T-helper 2 cell treated with Interferon-gamma antibody and Interleukin-4, amounts not matched to agents 5 μg/mL and 100 μg/mL, for 36 hours (primary cell): ENCODE measurements around the gene IMMP2L.
"Not testable (repeated sequence)": the region's sequence is repeated elsewhere in the genome, so short reads cannot be mapped to it uniquely, and the experiment has no call there.

Source experiments
- DNase-seq: peaks from one replicate; pipeline ENCODE4 v3.0.0; 2021; ENCODE audit warnings: low spot score
- H3K27ac Mint-ChIP-seq: one replicate; pipeline ENCODE4 v1.8.0; 2021; ENCODE audit warnings: mild to moderate bottlenecking, mixed read lengths
- H3K27me3 Mint-ChIP-seq: one replicate; pipeline ENCODE4 v1.8.0; 2021; ENCODE audit warnings: low read depth, mixed read lengths
- H3K36me3 Mint-ChIP-seq: one replicate; pipeline ENCODE4 v1.8.0; 2021; ENCODE audit warnings: low read depth, mixed read lengths
- H3K4me1 Mint-ChIP-seq: one replicate; pipeline ENCODE4 v1.8.0; 2021; ENCODE audit warnings: low read depth, mixed read lengths
- H3K4me3 Mint-ChIP-seq: one replicate; pipeline ENCODE4 v1.8.0; 2022; ENCODE audit warnings: mild to moderate bottlenecking, moderate library complexity, mixed read lengths
- H3K9me3 Mint-ChIP-seq: one replicate; pipeline ENCODE4 v1.8.0; 2021; ENCODE audit warnings: mixed read lengths

IMMP2L gene

DNA sequence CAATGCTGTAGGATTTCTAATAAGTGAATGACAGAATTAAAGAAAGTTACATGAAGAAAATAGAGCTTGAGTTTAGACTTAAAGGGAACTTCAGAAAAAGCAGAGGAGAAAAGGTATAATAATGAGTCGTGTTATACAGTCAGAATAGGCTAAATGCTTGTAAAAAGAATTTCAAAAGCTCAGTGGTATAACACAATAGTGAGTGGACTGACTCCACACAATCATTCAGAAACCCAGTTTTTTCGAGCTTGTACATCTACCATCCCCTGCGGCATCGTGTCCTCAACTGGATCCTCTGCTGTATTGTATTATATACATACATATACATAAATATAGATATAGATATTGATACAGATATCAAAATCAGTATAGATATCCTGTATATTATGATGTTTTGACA, 52.2 kb downstream of the IMMP2L start:
- Mint-ChIP-seq H3K27ac (no peak overlapping the region), H3K4me3 (no peak overlapping the region), H3K4me1 (no peaks in the 10 kb centered on the region), H3K36me3 (no peaks in the 10 kb centered on the region), H3K9me3 (no peaks in the 10 kb centered on the region), H3K27me3 (no peaks in the 10 kb centered on the region)
- no peak for DNase-seq

DNA sequence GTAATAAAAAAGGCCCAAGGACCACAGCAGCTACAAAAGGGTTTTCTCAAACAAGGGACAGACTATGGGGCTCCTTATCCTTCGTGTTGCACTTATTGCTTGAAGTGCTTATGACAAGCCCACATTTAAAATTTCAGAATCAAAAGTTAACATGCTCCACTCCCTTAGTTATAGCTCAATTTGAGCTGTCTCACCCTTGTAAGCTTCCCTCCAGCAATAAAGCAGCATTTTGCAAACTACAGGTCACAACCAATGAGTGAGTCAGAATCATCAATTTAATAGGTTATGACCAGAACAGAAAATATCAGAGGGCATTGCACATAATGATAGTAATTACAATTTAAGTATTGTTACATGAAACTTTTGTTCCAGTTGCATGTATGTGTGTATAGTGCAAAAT, 53.0 kb downstream of the IMMP2L start:
- H3K27me3 Mint-ChIP-seq: no peaks in the 10 kb centered on the region
- no peak for DNase-seq
- no peak overlapping the region for H3K27ac Mint-ChIP-seq
- H3K4me1 Mint-ChIP-seq: no peaks in the 10 kb centered on the region
- H3K9me3 Mint-ChIP-seq: no peaks in the 10 kb centered on the region
- no peak overlapping the region for H3K4me3 Mint-ChIP-seq
- H3K36me3 Mint-ChIP-seq: no peaks in the 10 kb centered on the region

DNA sequence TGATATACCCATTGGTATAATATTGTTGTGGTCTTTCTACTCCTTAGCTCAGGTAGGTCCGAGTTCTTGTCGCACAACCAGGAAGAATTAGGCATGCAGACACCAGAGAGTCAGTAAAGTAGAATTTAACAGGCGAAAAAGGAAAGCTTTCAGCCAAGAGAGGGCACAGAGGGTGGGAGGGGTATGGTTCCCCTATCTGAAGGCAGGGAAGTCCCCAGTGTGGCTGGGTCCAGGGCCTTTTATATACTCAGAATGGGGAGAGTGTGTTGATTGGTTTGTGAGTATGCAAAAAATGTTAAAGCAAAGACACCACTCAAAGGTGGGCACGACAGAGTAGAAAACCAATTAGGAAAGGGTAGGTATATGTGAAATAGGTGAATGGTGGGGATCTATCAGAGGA, 53.9 kb downstream of the IMMP2L start:
- Mint-ChIP-seq H3K4me1 (no peaks in the 10 kb centered on the region), H3K27ac (no peak overlapping the region), H3K27me3 (no peaks in the 10 kb centered on the region), H3K4me3 (no peak overlapping the region), H3K9me3 (no peaks in the 10 kb centered on the region), H3K36me3 (no peaks in the 10 kb centered on the region)
- no peak for DNase-seq

DNA sequence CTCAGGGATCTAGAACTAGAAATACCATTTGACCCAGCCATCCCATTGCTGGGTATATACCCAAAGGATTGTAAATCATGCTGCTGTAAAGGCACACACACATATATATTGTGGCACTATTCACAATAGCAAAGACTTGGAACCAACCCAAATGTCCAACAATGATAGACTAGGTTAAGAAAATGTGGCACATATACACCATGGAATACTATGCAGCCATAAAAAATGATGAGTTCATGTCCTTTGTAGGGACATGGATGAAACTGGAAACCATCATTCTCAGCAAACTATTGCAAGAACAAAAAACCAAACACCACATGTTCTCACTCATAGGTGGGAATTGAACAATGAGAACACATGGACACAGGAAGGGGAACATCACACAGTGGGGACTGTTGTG, 56.9 kb downstream of the IMMP2L start:
- not testable (repeated sequence) for DNase-seq, H3K27ac Mint-ChIP-seq, H3K4me3 Mint-ChIP-seq, H3K36me3 Mint-ChIP-seq, H3K27me3 Mint-ChIP-seq, H3K9me3 Mint-ChIP-seq, H3K4me1 Mint-ChIP-seq

DNA sequence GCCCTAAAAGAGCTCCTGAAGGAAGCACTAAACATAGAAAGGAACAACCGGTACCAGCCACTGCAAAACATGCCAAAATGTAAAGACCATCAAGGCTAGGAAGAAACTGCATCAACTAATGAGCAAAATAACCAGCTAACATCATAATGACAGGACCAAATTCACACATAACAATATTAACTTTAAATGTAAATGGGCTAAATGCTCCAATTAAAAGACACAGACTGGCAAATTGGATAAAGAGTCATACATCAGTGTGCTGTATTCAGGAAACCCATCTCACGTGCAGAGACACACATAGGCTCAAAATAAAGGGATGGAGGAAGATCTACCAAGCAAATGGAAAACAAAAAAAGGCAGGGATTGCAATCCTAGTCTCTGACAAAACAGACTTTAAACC, 60.5 kb downstream of the IMMP2L start:
- H3K27ac Mint-ChIP-seq, H3K4me3 Mint-ChIP-seq, H3K36me3 Mint-ChIP-seq, H3K27me3 Mint-ChIP-seq, H3K4me1 Mint-ChIP-seq, DNase-seq, H3K9me3 Mint-ChIP-seq: not testable (repeated sequence)

DNA sequence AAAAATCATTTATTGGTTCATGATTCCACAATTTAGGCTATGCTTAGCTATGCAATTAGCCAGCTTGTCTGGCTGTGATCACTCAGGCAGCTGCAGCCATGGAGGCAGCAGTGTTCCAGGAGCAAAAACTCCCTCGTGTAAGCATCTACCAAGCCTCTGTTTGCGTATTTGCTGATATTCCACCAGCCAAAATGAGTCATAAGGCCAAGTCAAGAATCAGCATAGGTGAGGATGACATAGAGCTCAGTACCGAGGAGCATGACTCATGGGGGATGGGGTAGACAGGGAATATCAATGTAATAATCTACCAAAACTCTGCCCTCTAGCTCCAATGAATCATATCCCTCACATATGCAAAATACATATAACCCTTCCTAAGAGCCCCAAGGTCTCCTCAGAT, 63.3 kb downstream of the IMMP2L start:
- Mint-ChIP-seq H3K9me3 (peaks cover 7% of the 10 kb centered on the region), H3K27ac (no peak overlapping the region), H3K36me3 (peaks cover 2% of the 10 kb centered on the region), H3K27me3 (no peaks in the 10 kb centered on the region), H3K4me3 (no peak overlapping the region), H3K4me1 (no peaks in the 10 kb centered on the region)
- no peak for DNase-seq

DNA sequence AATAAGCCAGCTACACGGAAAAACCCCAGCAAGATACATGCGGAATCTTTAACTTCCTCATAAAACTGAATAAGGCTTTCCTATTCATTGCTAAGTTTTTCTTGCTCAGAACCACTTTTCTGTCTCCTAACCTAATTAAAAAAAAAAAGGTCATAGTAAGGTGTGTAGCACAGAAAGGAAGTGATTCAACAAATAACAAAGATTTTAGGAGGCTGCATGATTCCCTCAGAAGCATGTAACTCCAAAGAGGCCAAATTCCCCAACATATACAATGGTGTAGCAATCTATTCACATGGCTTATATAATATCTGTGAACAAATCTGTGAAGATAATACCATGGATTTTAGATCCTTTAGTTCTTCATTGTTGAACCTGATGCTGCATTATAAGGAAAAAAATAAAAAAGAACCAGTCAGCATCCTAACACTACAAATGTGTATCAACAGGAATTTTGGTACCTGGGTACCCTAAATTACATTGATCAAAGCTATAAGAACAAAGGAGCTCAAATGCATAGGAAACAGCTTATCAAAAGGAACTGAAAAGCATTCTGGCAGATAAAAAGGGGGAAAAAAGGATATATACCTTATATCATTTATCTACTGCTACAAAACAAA, 63.8 kb downstream of the IMMP2L start:
- H3K27ac Mint-ChIP-seq: no peak overlapping the region
- no peak overlapping the region for H3K4me3 Mint-ChIP-seq
- H3K9me3 Mint-ChIP-seq: peaks cover 7% of the 10 kb centered on the region
- DNase-seq: no peak
- H3K4me1 Mint-ChIP-seq: no peaks in the 10 kb centered on the region
- H3K36me3 Mint-ChIP-seq: peaks cover 2% of the 10 kb centered on the region
- H3K27me3 Mint-ChIP-seq: no peaks in the 10 kb centered on the region

DNA sequence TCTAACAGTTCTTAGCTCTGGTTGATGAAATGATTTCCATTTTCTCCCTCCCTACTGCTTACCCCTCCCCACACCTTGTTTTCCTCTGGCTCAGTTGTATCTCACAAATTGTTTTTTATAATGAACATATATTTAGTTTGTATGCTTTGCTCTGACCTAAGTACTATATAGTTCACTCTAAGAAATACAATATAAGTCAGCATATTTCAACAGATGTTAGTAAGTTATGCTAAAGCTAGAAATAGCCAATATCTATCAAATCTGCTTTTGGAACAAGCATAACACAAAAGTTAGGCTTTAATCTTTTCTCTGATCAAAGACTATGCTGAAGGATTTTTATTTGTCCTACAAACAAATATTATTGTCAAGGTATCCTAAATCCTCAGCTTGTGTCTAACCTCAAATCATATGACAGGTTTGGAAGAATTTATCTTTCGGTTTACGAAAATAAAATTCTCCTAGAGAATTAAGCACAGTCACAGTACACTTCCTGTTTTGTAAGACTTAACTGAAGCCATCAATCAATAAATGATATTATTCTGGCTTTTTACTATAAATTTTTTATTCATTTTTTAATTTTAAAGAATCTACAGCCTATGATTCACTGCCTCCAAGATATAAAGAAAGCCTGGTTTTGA, 67.0 kb downstream of the IMMP2L start:
- Mint-ChIP-seq H3K27ac (no peak overlapping the region), H3K4me1 (no peaks in the 10 kb centered on the region), H3K9me3 (peaks cover 3% of the 10 kb centered on the region), H3K27me3 (no peaks in the 10 kb centered on the region), H3K4me3 (no peak overlapping the region), H3K36me3 (no peaks in the 10 kb centered on the region)
- DNase-seq: no peak

DNA sequence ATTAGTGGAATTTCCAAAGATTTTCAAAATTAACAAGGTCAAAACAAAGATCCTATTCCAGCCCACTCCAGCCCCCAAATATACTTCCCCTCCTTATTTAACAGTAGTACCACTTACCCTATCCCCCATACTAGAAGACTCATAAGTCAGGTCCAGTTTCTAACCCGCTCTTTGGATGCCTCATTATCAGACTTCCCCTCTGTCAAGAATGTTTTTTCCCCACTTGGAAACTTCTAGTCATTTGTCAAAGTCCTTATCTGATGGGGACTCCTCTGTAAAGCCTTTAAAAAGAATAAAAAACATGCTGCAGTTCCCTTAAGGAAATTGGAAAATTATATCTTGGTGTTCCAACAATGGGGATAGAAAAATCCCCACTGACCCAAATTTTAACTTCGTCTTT, 70.1 kb downstream of the IMMP2L start:
- no peak for DNase-seq
- no peak overlapping the region for H3K27ac Mint-ChIP-seq
- H3K36me3 Mint-ChIP-seq: no peaks in the 10 kb centered on the region
- H3K4me1 Mint-ChIP-seq: no peaks in the 10 kb centered on the region
- no peaks in the 10 kb centered on the region for H3K27me3 Mint-ChIP-seq
- H3K4me3 Mint-ChIP-seq: no peak overlapping the region
- no peaks in the 10 kb centered on the region for H3K9me3 Mint-ChIP-seq

DNA sequence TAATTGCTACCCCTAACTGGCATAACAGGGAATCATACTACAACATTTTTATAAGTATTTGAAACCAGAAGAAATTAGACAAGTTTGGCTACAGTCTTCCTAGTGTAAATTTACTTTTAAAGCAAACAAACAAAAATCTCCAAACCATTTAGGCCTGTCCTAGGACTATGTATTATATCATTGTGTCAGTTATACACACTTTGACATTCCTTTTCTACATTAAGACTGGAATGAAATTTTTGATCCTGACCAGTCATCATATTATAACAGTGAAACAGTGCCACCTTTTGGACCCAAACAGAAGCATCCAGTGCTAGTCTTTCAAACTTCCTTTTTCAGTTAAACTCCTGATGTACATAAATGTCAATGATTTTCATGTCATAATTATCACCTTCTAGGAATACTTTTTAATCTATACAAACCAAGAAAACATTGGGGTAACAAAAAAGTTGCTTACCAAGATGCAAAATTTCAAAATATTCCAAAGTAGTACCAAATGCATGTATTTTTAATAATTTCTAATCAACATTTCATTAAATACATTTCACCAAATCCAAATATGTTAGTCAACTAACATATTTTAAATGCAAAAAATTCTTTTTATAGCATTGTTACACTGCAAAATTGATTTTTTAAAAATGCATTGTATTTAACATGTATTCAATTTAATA, 75.7 kb downstream of the IMMP2L start:
- no peaks in the 10 kb centered on the region for H3K36me3 Mint-ChIP-seq
- H3K27me3 Mint-ChIP-seq: no peaks in the 10 kb centered on the region
- no peak overlapping the region for H3K27ac Mint-ChIP-seq
- no peaks in the 10 kb centered on the region for H3K4me1 Mint-ChIP-seq
- no peak overlapping the region for H3K4me3 Mint-ChIP-seq
- no peak for DNase-seq
- no peaks in the 10 kb centered on the region for H3K9me3 Mint-ChIP-seq

DNA sequence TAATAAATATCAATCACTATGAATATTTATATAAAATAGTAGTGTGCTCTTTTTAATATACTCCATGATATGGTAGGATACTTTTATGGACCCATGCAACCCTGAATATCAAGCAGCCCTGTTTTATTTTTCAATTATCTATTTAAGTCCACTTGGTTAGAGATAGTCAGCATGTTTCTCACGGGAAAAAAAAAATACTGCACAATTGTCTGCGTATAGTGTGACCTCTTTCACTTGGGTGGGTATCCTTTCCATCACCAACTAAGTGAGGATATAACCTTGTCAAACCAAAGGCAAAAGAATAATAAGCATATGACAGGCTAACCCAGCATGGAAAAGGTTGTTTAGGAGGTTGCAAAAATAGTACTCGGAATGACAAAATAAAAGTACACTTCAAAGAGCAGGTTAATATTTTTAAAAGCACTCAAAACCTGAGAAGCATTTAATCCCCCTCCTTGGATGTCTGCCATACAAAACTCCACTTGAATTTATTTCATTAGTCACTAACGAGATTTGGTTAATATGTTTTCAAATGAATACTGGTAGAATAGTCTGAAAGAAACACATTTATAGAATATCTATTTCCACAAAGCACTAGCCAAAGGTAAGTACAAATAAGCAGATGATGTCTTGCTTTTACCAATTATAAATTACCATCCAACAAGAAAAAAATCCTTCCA, 76.5 kb downstream of the IMMP2L start:
- H3K4me3 Mint-ChIP-seq: no peak overlapping the region
- no peaks in the 10 kb centered on the region for H3K9me3 Mint-ChIP-seq
- no peak overlapping the region for H3K27ac Mint-ChIP-seq
- DNase-seq: no peak
- H3K27me3 Mint-ChIP-seq: no peaks in the 10 kb centered on the region
- no peaks in the 10 kb centered on the region for H3K4me1 Mint-ChIP-seq
- no peaks in the 10 kb centered on the region for H3K36me3 Mint-ChIP-seq

DNA sequence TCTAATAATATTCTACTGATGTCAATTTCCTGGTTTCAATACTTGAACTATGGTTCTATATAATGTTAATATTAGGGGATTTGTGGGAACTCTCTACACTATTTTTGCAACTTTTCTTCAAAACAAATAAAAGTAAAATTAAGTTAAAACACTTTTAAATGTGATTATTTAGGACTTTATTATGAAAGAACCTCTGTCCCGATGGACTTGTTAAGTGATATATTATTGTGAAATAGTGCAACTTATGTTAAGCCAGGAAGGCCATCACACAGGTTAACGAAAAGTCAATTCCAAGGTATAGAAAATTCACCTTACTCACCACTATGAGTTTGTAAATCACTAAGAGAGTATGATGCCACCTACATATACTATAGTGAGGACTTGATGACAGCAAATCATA, 79.2 kb downstream of the IMMP2L start:
- Mint-ChIP-seq H3K27me3 (no peaks in the 10 kb centered on the region), H3K9me3 (no peaks in the 10 kb centered on the region), H3K4me1 (no peaks in the 10 kb centered on the region), H3K27ac (no peak overlapping the region), H3K4me3 (no peak overlapping the region), H3K36me3 (no peaks in the 10 kb centered on the region)
- DNase-seq: no peak

DNA sequence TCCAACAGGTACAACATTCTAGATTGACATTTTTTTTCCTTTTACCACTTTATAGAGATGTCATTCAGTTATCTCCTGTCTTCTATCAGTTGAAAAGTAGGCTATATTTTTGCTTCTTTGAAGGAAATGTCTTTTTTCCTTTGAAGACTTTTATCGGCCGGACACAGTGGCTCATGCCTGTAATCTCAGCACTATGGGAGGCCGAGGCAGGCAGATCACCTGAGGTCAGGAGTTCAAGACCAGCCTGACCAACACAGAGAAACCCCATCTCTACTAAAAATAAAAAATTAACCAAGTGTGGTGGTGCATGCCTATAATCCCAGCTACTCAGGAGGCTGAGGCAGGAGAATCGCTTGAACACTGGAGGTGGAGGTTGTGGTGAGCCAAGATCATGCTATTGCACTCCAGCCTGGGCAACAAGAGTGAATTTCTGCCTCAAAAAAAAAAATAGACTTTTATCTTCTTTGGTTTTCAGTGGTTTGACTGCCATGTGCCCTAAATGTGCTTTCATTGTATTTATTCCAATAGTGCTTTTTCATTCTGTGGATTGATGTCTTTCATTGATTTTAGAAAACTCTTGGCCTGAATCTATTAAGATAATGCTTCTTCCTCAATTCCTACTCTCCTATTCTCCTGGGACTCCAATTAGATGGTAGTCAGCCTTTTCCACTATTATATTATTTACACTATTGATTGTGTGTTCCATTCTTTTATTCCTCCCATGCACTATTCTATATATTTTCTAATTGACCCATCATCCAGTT, 84.6 kb downstream of the IMMP2L start:
- no peak overlapping the region for H3K4me3 Mint-ChIP-seq
- no peak for DNase-seq
- no peaks in the 10 kb centered on the region for H3K36me3 Mint-ChIP-seq
- H3K4me1 Mint-ChIP-seq: no peaks in the 10 kb centered on the region
- no peaks in the 10 kb centered on the region for H3K27me3 Mint-ChIP-seq
- H3K27ac Mint-ChIP-seq: no peak overlapping the region
- H3K9me3 Mint-ChIP-seq: no peaks in the 10 kb centered on the region
